Stimulated activated CD4-positive, alpha-beta T cell treated with anti-CD3 and anti-CD28 coated beads, Interleukin-4, amount 100 ng/mL, for 4 hours (primary cell): ENCODE results near the gene GSG1L.
A peak's percentile ranks its signal among the peaks of the same experiment; 100 is the strongest.

Experiments
- DNase-seq, 2 experiments: peaks; one replicate each; pipeline ENCODE4 v3.0.0-alpha.2; 2020

GSG1L gene

GRCh38 chr16:27805828-27806351, 257.6 kb downstream of the GSG1L start:
- no peak for DNase-seq

DNA sequence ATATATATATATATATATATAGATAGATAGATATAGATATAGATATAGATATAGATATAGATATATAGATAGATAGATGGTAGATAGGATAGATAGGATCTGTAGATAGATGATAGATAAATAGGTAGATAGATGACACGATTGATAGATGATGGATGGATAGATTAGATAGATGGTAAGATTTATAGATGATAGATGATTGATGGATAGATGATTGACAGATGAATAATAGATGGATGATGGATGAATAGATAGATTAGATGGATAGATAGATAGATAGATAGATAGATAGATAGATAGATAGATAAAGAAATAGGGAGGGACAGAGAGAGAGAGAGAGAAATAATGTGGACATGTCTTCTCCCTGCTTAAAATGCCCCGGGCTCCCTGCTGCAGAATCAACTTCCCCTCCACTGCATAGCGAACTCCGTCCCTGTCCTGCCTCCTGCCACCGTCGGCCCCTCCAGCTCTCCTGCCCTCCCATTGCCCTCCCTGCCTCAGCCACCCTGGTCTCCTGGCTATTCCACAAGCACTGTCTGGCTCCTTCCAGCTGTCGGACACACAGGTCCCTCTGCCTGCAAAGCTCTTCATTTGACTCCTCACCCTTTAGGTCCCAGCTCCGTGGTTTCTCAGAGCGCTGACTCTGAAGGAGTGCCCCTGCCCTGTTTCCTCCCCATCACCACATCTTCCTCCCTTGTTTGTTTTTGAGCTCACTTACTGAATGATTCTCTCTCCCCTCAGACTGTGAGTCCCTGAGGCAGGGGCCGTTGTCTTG, 259.6 kb downstream of the GSG1L start:
- no peak for DNase-seq

- DNase-seq = no peak
Observed at GRCh38 chr16:27802664-27803439, 260.7 kb downstream of the GSG1L start.

DNA sequence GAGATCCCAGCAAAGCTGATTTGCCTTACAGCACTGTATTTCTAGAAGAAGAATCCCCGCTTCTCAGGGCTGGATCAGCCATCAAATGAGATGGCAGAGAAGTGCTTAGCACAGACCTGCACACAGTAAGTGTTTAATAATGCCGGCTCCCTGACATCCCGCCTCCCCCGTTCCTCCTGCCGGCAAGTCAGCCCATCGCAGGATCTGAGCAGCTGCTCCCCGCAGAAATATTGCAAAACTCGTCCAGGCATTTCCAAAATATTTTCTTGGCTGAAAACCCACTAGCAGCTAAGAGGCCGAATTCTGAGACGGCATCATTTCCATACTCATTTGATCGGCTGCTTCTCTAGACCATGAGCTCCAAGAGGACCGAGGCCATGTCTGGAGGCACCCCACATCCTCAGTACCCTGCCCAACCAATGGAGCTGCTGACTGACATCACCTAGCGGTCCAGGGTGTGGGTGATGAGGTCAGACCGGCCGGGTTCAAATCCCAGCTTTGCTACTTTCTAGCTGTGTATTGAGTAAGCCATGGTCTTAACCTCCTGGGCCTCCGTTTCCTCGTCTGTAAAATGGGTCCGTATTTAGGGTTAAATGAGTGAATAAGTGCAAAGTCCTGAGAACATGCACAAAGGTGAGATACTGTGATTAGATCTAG, 262.1 kb downstream of the GSG1L start:
- DNase-seq = no peak

DNA sequence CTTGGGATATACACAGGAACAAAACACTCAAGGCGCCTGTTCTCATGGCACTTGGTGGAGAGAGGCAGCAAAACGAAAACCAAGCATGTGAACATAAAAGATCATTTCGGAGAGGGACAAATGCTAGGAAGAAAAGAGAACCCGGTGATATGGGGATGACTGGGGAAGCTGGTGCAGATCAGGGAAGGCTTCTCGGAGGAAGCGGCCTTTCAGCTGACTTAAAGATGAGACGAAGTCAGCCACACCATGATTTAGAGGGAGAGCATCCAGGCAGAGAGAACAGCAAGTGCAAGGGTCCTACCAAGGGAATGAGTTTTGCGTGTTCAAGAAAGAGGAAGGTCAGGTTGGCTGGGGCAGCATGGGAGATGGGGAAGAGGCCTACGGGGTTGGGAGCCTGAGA, 262.7 kb downstream of the GSG1L start:
- no peak for DNase-seq

DNA sequence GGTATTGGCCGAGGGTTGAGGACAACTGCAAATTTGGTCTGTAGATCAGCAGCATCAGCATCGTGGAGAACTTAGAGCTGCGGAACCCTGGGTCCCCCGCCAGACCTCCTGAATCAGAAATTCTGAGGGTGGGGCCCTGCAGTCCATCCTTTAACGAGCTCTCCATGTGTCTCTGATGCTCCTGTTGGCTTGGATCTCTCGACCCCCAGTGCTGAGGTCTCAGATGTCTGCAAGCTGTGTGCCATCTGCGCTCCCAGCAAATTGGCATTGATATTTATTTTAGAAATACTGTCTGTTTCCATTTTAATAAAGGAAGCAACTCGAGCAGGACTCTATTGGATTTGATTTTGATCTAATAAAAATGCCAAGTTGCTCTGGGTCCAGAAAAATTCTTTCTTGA, 263.6 kb downstream of the GSG1L start:
- no peak for DNase-seq

GRCh38 chr16:27798241-27798640, 265.3 kb downstream of the GSG1L start:
- DNase-seq = no peak

- DNase-seq = peak in 1 of 2 experiments; percentile 7
Observed at GRCh38 chr16:27795992-27796614, 267.4 kb downstream of the GSG1L start.

- DNase-seq = no peak
Observed at GRCh38 chr16:27793249-27793622, 270.3 kb downstream of the GSG1L start.

DNA sequence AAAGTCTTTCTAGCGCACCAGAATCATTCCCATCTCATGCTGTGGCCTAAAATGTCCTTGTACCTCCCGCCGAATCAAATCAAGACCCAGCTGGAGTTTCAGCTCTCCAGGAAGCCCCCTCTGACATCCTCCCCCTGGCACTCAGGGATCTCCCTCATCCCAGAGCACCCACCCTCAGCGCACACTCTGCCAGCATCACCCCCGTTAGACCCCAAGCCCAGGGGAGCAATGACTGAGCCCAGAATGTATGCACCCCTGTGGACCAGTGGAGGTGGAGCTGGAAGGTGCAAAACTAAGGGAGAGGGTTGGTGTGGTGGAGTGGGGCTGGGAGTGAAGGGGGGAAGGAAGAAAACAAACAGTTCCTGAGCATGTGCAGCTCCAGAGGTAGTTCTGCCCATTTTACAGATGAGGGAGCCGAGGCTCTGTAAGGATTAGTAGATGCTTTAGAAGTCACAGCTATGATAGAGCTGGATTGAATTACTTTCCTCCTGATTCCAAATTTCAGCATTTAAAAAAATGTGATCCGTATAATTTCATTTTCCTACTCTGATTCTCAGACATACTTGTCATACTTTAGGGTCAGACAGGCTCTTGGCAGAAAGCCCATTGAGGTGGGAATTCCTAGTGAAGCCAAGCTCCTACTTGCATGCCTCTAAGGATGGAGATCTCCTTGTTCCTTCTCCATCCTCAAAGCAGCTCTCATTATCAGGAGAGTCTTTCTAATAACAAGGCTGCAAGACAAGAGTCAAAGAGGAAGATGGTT, 270.8 kb downstream of the GSG1L start:
- no peak for DNase-seq

DNA sequence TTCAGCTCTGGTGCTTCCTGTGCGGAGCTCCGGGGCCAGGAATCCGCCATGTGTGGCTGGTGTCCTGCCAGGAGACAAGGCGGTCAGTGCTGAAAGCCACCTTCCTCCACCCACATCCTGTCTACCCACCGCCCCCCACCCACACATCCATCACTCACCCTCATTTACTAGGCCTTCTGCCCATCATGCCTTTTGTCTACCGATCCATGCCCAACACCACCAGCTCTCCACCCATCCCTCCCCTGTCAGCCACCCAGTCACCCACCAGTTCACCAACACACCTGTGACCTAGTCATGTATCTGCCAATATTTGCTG, 272.2 kb downstream of the GSG1L start:
- no peak for DNase-seq

DNA sequence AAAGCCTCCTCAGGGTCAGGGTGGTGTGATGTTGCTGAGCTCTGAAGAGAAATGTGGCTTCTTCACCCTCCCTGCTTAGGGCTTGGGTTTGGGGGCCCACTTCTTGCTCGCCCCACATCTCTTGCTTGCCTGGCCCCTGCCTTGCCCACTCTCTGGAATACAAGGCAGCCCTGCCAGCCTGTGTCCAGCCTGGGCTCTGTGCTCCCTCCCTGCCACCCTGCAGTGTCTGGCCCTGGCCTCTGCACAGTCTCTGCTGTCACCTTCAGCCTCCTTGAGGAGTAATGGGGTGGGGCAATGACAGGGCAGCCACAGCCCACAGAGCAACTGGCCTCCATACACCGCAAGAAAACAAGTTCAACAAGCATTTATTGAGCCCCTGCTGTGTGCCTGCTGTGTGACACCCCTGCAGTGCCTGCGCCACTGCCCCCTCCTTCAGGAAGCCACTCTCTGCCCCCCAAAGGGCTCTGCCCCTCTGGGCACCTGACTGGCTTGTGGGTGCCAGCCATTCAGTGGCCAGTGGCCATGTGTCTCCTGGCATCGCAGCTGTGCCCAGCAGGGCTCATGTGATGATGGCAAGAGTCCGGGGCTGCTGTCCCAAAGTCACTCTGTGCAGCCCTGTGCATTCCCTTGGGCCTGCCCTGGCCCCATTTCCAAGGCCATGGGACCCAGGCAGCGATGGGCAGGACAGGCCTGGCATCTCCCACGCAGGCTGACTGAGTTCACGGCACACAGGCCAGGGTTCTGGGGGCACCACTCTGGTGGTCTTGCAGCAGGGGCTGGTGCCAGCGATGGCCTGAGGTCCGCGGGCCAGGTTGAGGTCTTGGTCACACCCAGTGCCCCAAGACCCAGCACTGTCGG, 272.7 kb downstream of the GSG1L start:
- DNase-seq = no peak

DNA sequence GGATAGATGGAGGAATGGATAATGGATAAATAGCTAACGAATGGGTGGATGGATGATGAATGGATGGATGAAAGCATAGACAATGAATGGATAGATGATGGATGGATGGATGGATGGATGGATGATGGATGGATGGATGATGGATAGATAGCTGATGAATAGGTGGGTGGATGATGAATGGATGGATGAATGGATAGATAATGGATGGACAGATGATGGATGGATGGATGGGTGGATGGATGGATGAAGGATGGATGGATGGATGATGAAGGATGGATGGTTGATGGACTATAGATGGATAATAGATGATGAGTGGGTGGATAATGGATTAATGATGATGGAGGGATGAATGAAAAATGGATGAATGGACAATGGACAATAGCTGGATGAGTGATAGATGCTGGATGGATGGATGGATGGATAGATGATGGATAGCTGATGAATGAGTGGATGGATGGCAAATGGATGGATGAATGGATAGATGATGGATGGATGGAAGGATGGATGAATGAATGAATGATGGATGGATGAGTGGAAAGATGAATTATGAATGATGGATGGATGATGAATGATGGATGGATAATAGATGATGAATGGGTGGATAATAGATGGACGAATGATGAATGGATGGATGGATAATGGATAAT, 273.8 kb downstream of the GSG1L start:
- no peak for DNase-seq

DNA sequence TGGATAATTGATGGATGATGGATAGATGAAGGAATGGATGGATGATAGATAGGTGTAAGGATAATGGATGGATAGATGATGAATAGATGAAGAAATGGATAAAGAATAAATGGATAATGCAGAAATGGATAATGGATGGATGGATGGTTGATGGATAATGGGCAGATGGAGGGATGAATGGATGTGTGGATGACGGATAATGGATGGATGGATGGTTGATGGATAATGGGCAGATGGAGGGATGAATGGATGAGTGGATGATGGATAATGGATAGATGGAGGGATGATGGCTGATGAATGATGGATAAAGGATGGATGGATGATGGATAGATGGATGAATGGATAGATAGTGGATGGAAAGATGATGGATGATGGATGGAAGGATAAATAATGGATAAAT, 274.4 kb downstream of the GSG1L start:
- DNase-seq = no peak

GRCh38 chr16:27787665-27788064, 275.8 kb downstream of the GSG1L start:
- DNase-seq = no peak

GRCh38 chr16:27786923-27787625, 276.4 kb downstream of the GSG1L start:
- DNase-seq = no peak

DNA sequence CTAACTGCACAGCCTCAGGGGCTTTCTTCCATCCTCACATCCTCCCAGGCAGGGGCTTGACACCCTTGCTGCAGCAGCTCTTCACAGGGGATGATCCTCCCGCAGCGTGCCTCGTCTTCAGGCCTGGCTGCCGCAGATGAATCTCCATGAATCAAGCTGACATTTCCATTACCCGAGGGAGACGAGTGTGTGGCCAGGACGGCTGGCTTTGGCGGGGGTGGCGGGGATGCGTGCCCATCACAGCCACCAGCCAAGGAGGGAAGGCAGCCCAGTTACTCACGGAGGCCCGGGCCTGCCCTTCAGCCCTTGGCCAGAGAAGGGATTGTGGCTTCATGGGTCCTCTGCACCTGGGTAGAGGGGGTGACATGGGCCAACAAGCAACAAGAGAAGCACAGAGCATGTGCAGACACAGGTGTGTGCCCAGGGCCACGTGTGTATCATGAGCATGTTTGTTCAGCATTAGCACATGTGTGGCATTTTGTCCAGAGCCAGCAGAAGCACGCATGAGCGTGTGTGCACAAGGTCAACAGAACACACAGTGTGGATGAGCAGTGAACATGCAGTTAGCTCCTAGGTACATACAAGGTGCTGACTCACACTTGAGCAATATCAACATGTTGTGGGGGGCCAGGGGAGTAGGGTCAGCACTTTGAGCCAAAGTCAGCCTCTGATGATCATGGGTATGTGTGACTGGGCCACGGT, 277.1 kb downstream of the GSG1L start:
- DNase-seq = no peak

GRCh38 chr16:27785307-27785678, 278.2 kb downstream of the GSG1L start:
- no peak for DNase-seq
